Stimulated activated CD4-positive, alpha-beta T cell treated with anti-CD3 and anti-CD28 coated beads, TNF-alpha, amount 100 ng/mL, for 48 hours (primary cell): ENCODE measurements around the gene ZNF155.

Experiments
- DNase-seq, 3 donors: peaks; one replicate each; pipeline ENCODE4 v3.0.0-alpha.2; 2020; ENCODE audit warnings: low read depth in 3 of 3

ZNF155 gene

GRCh38 chr19:44003461-44004009 lies 19.5 kb downstream of the ZNF155 start:
- no peak for DNase-seq

DNA sequence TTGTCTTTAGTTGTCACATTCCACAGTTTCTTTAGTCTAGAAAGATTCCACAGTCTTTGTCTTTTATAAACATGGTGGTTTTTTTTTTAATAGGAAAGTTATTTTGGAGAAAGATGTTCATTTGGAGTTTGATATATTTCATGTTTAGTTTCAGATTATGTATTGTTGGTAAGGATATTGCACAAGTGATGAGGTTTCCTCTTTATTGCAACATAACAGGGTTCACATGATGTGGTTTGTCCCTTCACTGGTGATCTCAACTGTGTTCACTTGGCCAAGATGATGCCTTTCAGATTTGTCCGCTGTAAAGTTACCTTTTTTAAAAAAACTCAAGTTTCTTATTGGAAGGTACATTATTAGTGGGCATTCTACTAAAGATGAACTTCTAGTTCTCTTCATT lies 22.0 kb downstream of the ZNF155 start:
- no peak for DNase-seq

- DNase-seq, result no peak
Measured at GRCh38 chr19:44007473-44007872, 23.5 kb downstream of the ZNF155 start.

GRCh38 chr19:44010468-44010867 lies 26.5 kb downstream of the ZNF155 start:
- DNase-seq, result no peak

DNA sequence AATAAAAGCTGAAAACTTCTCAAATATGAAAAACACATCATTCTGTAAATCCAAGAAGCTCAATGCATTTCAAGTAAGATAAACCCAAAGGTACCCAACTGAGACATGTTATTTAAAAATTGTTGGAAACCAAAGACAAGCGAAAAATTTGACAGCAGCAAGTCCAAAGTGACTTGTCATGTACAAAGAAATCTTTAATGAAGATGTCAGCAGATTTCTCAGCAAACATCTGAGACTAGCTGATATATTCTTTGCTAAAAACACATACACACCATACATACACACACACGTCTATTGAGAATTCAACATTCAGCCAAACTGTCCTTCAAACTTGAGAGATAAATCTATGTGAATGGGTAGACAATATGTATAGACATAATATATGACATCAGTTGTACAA lies 35.5 kb downstream of the ZNF155 start:
- no peak for DNase-seq

DNA sequence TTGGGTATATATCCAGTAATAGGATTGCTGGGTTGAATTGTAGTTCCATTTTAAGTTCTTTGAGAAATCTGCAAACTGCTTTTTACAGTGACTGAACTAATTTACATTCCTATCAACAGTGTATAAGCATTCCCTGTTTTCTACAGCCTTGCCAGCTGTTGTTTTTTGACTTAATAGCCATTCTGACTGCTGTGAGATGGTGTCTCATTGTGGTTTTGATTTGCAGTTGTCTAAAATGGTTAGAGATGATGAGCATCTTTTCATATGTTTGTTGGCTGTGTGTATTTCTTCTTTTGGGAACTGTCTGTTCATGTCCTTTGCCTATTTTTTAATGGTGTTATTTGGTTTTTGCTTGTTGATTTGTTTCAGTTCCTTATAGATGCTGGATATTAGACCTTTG lies 37.2 kb downstream of the ZNF155 start:
- no peak for DNase-seq

DNA sequence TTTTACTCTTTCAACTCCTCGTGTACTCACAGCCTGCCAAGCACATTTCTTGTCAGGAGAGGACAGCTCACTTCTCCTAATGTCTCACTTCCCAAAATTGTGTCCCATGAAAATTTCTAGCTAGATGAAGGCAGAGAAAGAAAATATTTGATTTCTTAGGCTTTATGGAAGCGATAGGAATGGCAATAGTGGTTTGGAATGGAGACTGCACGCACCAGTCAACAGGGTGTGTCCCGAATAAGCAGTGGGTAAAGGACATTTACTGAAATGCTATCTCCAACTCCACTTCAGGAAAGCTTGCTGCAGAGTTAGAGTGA lies 40.9 kb downstream of the ZNF155 start:
- no peak for DNase-seq

GRCh38 chr19:44025217-44025936 lies 41.4 kb downstream of the ZNF155 start, which contains the start of gene ZNF222:
Gene ZNF222 (plus strand): TSS chr19:44025379. CDS start chr19:44025437, 58 bp downstream.
- peak; percentile 57 to 73 (median 63) for DNase-seq

GRCh38 chr19:44026622-44027021 lies 42.6 kb downstream of the ZNF155 start:
- DNase-seq, result no peak

DNA sequence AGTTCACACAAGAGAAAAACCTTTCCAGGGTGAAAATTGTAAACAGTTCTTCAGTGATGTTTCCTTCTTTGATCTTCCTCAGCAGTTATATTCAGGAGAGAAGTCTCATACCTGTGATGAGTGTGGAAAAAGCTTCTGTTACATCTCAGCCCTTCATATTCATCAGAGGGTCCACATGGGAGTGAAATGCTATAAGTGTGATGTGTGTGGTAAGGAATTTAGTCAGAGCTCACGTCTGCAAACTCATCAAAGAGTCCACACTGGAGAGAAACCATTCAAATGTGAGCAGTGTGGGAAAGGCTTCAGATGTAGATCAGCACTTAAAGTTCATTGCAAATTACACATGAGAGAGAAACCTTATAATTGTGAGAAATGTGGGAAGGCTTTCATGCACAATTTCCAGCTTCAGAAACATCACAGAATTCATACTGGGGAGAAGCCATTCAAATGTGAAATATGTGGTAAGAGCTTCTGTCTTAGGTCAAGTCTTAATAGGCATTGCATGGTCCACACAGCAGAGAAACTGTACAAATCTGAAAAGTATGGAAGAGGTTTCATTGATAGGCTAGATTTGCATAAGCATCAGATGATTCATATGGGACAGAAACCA lies 48.1 kb downstream of the ZNF155 start:
- no peak for DNase-seq

DNA sequence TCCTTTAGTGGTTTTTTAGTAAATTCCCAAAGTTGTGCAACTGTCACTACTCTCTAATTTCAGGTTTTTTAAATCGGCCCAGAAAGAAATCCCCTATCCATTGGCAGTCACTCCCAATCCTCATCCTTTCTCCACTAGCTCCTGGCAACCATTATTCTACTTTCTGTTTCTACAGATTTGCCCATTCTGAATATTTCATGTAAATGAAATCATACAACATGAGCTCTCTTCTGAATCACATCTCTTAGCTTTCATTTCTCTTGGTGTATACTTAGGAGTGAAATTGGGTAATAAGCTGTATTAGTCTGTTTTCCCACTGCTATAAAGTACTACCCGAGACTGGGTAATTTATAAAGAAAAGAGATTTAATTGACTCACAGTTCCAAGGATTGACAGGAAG lies 58.2 kb downstream of the ZNF155 start:
- no peak for DNase-seq
